ENCODE results near the gene HOXC11.

The HOXC11 gene

GRCh38 chr12:53941187-53941586 is 31.7 kb upstream of the HOXC11 start:
- DNase-seq (ENCODE audit: low read depth): no peak
- no peak overlapping the region for H3K4me3 ChIP-seq (ENCODE audit: low read depth, low read length)

- no peak overlapping the region for H3K4me3 ChIP-seq (ENCODE audit: low read depth, low read length)
- DNase-seq (ENCODE audit: low read depth): no peak
Observed at GRCh38 chr12:53941750-53942149, 31.2 kb upstream of the HOXC11 start.

DNA sequence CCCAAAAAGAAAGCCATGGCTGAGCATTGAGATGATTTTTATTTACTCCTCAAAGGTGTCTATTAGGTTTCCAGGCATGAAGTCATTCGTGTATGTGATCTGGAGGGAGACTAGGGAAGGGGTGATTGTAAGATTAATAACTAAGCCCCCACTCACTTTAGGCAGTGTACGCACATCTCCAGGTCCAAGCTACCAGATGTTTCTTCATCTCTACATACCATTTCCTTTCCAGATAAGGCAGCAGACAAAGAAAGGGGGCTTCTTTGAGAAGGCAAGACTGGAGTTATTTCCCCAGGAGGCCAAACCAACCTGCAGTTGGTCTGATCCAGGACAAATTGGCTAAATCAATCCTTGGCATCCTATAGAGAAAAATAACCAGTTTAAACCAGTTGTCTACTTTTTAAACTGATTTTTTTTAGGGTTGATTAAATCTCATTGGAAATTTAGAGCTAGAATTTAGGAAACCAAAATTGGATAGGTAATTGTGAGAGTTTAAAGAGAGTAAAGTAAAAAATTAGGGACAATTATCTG is 30.4 kb upstream of the HOXC11 start:
- no peak overlapping the region for H3K4me3 ChIP-seq (ENCODE audit: low read depth, low read length)
- DNase-seq (ENCODE audit: low read depth): no peak

- no peak for DNase-seq (ENCODE audit: low read depth)
- H3K4me3 ChIP-seq (ENCODE audit: low read depth, low read length): no peak overlapping the region
Observed at GRCh38 chr12:53944209-53944608, 28.7 kb upstream of the HOXC11 start.

GRCh38 chr12:53944907-53945847 is 27.7 kb upstream of the HOXC11 start:
- no peak overlapping the region for H3K4me3 ChIP-seq (ENCODE audit: low read depth, low read length)
- no peak for DNase-seq (ENCODE audit: low read depth)

DNA sequence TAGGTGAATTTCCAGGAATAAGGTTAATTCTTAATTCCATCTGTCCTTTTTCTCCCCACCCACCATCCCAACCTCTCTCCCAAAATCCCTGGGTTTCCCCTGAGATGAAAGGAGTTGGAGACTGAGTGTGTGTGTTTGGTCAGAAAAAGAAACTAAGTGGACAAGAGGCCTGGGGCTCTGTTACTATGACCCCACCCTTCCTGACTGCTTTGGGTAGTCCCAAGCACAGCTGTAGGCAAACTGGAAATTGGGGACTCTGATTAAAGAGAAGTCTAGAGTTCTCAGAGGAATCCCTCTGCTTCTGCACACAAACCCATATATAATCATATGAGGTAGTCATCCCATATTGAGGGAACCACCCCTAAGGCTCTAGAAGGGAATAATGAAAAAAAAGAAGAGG is 25.2 kb upstream of the HOXC11 start:
- no peak for DNase-seq (ENCODE audit: low read depth)
- no peak overlapping the region for H3K4me3 ChIP-seq (ENCODE audit: low read depth, low read length)

- DNase-seq (ENCODE audit: low read depth): no peak
- H3K4me3 ChIP-seq (ENCODE audit: low read depth, low read length): no peak overlapping the region
Observed at GRCh38 chr12:53948650-53949593, 24.0 kb upstream of the HOXC11 start.

- H3K4me3 ChIP-seq (ENCODE audit: low read depth, low read length): no peak overlapping the region
- DNase-seq (ENCODE audit: low read depth): no peak
Observed at GRCh38 chr12:53949631-53950436, 23.1 kb upstream of the HOXC11 start.

- no peak overlapping the region for H3K4me3 ChIP-seq (ENCODE audit: low read depth, low read length)
- DNase-seq (ENCODE audit: low read depth): no peak
Observed at GRCh38 chr12:53950437-53950773, 22.5 kb upstream of the HOXC11 start.

DNA sequence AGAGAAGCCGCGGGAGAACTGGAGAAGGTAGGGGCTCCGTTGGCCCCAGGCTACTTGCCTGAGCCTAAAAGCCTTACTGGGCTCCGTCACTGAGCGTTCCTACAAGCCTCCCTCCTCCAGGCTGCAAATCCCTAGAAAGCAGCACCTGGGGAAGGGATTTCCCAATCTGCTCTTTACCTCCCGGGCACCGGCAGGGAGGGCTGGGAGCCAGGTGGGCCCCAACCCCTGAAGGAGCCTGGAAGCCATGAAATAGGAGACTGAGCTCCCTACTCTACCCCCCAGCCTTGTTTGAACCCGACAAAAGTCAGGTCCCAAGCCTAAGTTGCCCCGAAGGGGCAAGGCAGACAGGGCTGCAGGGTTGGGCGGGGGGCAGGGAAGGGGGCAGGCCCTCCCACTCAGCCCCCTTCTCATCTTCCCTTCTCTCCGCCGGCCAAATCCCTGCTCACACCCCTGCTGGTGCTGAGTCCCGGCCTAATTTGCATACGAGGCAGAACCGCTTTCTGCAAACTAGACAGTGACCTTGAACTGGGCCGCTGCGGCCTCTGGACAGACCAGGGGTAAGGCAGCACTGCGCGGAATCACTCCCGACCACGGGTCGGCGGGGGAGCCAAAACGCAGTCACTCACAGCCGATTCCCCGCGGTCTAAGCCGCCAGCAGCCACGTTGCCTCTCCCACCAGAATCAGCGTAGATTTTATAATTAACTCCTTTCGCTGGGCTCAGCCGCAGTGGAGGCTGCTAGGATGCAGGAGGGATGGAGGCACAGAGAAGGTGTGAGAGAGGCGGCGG is 21.9 kb upstream of the HOXC11 start:
- no peak overlapping the region for H3K4me3 ChIP-seq (ENCODE audit: low read depth, low read length)
- DNase-seq (ENCODE audit: low read depth): no peak

DNA sequence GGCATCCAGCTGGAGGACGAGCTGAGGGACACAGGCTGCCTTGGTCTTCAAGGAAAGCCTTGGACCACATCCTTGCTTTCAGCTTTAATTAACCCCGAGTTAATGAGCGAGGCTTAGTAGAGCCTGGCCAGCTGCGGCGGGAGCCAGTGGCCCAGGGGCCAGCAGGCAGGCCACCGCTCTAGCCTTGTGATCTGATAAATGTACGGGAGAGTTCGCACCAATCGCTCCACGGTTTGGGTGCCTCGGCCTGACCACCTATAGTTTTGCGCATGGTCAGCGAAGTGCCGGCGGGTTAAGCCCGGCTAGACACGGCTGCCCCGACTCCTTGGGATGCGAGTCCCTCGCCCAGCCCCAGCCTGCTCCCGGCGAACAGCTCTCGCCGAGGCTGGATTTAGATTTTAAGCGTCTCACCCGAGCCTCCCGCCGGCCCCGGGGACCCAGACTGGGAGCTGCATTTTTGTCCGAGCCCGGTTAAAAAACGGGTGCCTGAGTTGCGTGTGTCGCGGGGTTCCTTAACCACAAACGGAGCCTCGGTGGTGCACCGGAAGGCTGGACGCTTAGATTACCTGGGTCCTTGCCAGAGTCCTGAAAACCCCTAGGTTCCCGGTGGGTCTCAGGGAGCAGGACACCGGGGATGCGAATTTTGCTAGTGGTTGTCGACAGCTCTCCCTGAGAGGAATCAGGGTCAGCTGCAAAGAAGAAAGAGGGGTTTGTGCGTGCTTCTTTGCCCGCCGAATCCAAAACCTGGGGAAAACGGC is 21.2 kb upstream of the HOXC11 start:
- H3K4me3 ChIP-seq (ENCODE audit: low read depth, low read length): no peak overlapping the region

GRCh38 chr12:53952335-53952694 is 20.6 kb upstream of the HOXC11 start:
- DNase-seq (ENCODE audit: low read depth): no peak
- no peak overlapping the region for H3K4me3 ChIP-seq (ENCODE audit: low read depth, low read length)

More for the DNA sequence above, 21.2 kb upstream of the HOXC11 start:
- no peak for DNase-seq (ENCODE audit: low read depth)

- no peak overlapping the region for H3K4me3 ChIP-seq (ENCODE audit: low read depth, low read length)
- DNase-seq (ENCODE audit: low read depth): no peak
Observed at GRCh38 chr12:53952871-53953734, 19.8 kb upstream of the HOXC11 start.

- DNase-seq (ENCODE audit: low read depth): no peak
- no peak overlapping the region for H3K4me3 ChIP-seq (ENCODE audit: low read depth, low read length)
Observed at GRCh38 chr12:53953831-53954693, 18.9 kb upstream of the HOXC11 start.

- no peak for DNase-seq (ENCODE audit: low read depth)
- peak within 1 kb of the TSS; percentile 32 for H3K4me3 ChIP-seq (ENCODE audit: low read depth, low read length)
Observed at GRCh38 chr12:53954694-53955035, 18.3 kb upstream of the HOXC11 start, which contains the start of gene HOXC12. HOXC12 (plus strand) TSS chr12:53954903; CDS start chr12:53954930, 27 bp downstream.
